NCI-H82 treated with DMSO at 0.1 percent for 48 hours (cell line): ENCODE data around the gene SEMA3A.
"Not testable (repeated sequence)": the region's sequence is repeated elsewhere in the genome, so short reads cannot be mapped to it uniquely, and the experiment has no call there.

Source experiments
- DNase-seq: peaks from one replicate; lab custom pipeline; 2025; ENCODE audit not compliant: unreplicated experiment; lab: John Stamatoyannopoulos, UW

The SEMA3A gene

GRCh38 chr7:84070770-84071169 is 123.8 kb downstream of the SEMA3A start:
- no peak for DNase-seq

- DNase-seq, result no peak
Measured at GRCh38 chr7:84069999-84070500, 124.5 kb downstream of the SEMA3A start.

GRCh38 chr7:84069033-84069432 is 125.6 kb downstream of the SEMA3A start:
- no peak for DNase-seq

- not testable (repeated sequence) for DNase-seq
Measured at GRCh38 chr7:84062489-84062901, 132.1 kb downstream of the SEMA3A start.

GRCh38 chr7:84060760-84061261 is 133.8 kb downstream of the SEMA3A start:
- no peak for DNase-seq

- DNase-seq, result no peak
Measured at GRCh38 chr7:84060000-84060399, 134.6 kb downstream of the SEMA3A start.

- no peak for DNase-seq
Measured at GRCh38 chr7:84058311-84059076, 136.1 kb downstream of the SEMA3A start.

- DNase-seq, result no peak
Measured at GRCh38 chr7:84057576-84057975, 137.0 kb downstream of the SEMA3A start.

- no peak for DNase-seq
Measured at GRCh38 chr7:84055904-84056605, 138.5 kb downstream of the SEMA3A start.

- not testable (repeated sequence) for DNase-seq
Measured at GRCh38 chr7:84055199-84055598, 139.4 kb downstream of the SEMA3A start.

- DNase-seq, result no peak
Measured at GRCh38 chr7:84049071-84049836, 145.3 kb downstream of the SEMA3A start.

GRCh38 chr7:84047085-84047484 is 147.5 kb downstream of the SEMA3A start:
- no peak for DNase-seq

GRCh38 chr7:84044834-84045233 is 149.8 kb downstream of the SEMA3A start:
- DNase-seq, result no peak

GRCh38 chr7:84043661-84044191 is 150.9 kb downstream of the SEMA3A start:
- DNase-seq, result no peak

GRCh38 chr7:84042110-84042539 is 152.5 kb downstream of the SEMA3A start:
- no peak for DNase-seq

GRCh38 chr7:84041649-84042048 is 152.9 kb downstream of the SEMA3A start:
- DNase-seq, result no peak

GRCh38 chr7:84040355-84040754 is 154.2 kb downstream of the SEMA3A start:
- DNase-seq, result peak; percentile 27

- no peak for DNase-seq
Measured at GRCh38 chr7:84039432-84039831, 155.2 kb downstream of the SEMA3A start.

- no peak for DNase-seq
Measured at GRCh38 chr7:84027678-84028077, 166.9 kb downstream of the SEMA3A start.

GRCh38 chr7:84025332-84025927 is 169.2 kb downstream of the SEMA3A start:
- DNase-seq, result no peak
